ENCODE results near the gene ZNF518A.

The ZNF518A gene

GRCh38 chr10:96097865-96098264 is 32.2 kb upstream of the ZNF518A start:
- ChIA-PET CTCF (no interaction called here), POLR2A (interaction anchor here (0.8 kb wide), 1 partner anchor 20 kb away, joined by 4 read pairs; no protein-coding TSS in a partner anchor)
- no peak for TF ChIP-seq ZNF785 (tag by site-specific recombination; IDR thresholded peaks at IDR 0.05)
- TF ChIP-seq ZNF121 (tag by site-specific recombination; IDR thresholded peaks at IDR 0.05): no peak
- TF ChIP-seq ZNF362 (tag by site-specific recombination; IDR thresholded peaks at IDR 0.05): no peak
- TF ChIP-seq ZNF169 (tag by site-specific recombination; IDR thresholded peaks at IDR 0.05): no peak
- TF ChIP-seq PBX3 (CRISPR knock-in tag; IDR thresholded peaks at IDR 0.05): no peak
- TF ChIP-seq SETDB1 (IDR thresholded peaks at IDR 0.05; ENCODE audit: insufficient read length, low read length): no peak
- TF ChIP-seq ZNF555 (tag by site-specific recombination; conservative IDR thresholded peaks at IDR 0.05): no peak
- TF ChIP-seq ZNF514 (tag by site-specific recombination; IDR thresholded peaks at IDR 0.05): no peak
- no peak for TF ChIP-seq ZXDB (tag by site-specific recombination; IDR thresholded peaks at IDR 0.05)
- TF ChIP-seq ZNF426 (tag by site-specific recombination; IDR thresholded peaks at IDR 0.05): no peak
- no peak for TF ChIP-seq ZBTB49 (tag by site-specific recombination; IDR thresholded peaks at IDR 0.05; ENCODE audit: low read depth)
- no peak for TF ChIP-seq ZNF580 (tag by site-specific recombination; IDR thresholded peaks at IDR 0.05)
- no peak for TF ChIP-seq ZNF654 (tag by site-specific recombination; IDR thresholded peaks at IDR 0.05; ENCODE audit: low read depth)
- no peak for TF ChIP-seq TRIM28 (IDR thresholded peaks at IDR 0.05; ENCODE audit: borderline replicate concordance, low read length)
- no peak for TF ChIP-seq ZNF223 (tag by site-specific recombination; IDR thresholded peaks at IDR 0.05)
- no peak for TF ChIP-seq ZNF513 (tag by site-specific recombination; IDR thresholded peaks at IDR 0.05)
- no peaks in the 10 kb centered on the region for H3K9me3 ChIP-seq (ENCODE audit: control insufficient read depth, insufficient read depth, low read depth, low read length)
- no peaks in the 10 kb centered on the region for H3K36me3 ChIP-seq (ENCODE audit: control insufficient read depth in 2 of 2, insufficient read depth in 1 of 2, low read length in 2 of 2)
- H3K4me1 ChIP-seq (ENCODE audit: control insufficient read depth, insufficient read depth, low read length): no peaks in the 10 kb centered on the region
- no peak overlapping the region for H3K27ac ChIP-seq (ENCODE audit: extremely low read depth, low read depth, low read length)
- no peak overlapping the region for H3K4me3 ChIP-seq (ENCODE audit: low read depth, low read length)

- no peaks in the 10 kb centered on the region for H3K4me1 ChIP-seq (ENCODE audit: control insufficient read depth, insufficient read depth, low read length)
- H3K9me3 ChIP-seq (ENCODE audit: control insufficient read depth, insufficient read depth, low read depth, low read length): no peaks in the 10 kb centered on the region
- TF ChIP-seq ZNF416 (tag by site-specific recombination; IDR thresholded peaks at IDR 0.05) (no peak), ZSCAN18 (tag by site-specific recombination; IDR thresholded peaks at IDR 0.05) (no peak), HOXD13 (CRISPR knock-in tag; IDR thresholded peaks at IDR 0.05; ENCODE audit: borderline replicate concordance) (no peak)
- no peaks in the 10 kb centered on the region for H3K36me3 ChIP-seq (ENCODE audit: control insufficient read depth in 2 of 2, insufficient read depth in 1 of 2, low read length in 2 of 2)
- H3K27ac ChIP-seq (ENCODE audit: extremely low read depth, low read depth, low read length): no peak overlapping the region
- ChIA-PET POLR2A (interaction anchor here (1.5 kb wide), 1 partner anchor 22 kb away, joined by 4 read pairs; the partner anchor contains the start of gene ZNF518A), CTCF (no interaction called here)
- H3K4me3 ChIP-seq (ENCODE audit: low read depth, low read length): no peak overlapping the region
Observed at GRCh38 chr10:96107623-96108038, 22.5 kb upstream of the ZNF518A start.

All from HEK293 (cell line).